ENCODE results near the gene KLHL29.

Gene KLHL29

GRCh38 chr2:23520256-23520655 is 135.3 kb downstream of the KLHL29 start:
- DNase-seq: no peak

- no peak for DNase-seq
These were observed 136.1 kb downstream of the KLHL29 start for GRCh38 chr2:23521060-23521459.

GRCh38 chr2:23522726-23523372 is 137.9 kb downstream of the KLHL29 start:
- DNase-seq: no peak

- no peak for DNase-seq
These were observed 138.6 kb downstream of the KLHL29 start for GRCh38 chr2:23523373-23524260.

GRCh38 chr2:23524261-23524706 is 139.3 kb downstream of the KLHL29 start:
- no peak for DNase-seq

- no peak for DNase-seq
These were observed 140.3 kb downstream of the KLHL29 start for GRCh38 chr2:23525137-23525765.

- no peak for DNase-seq
These were observed 141.1 kb downstream of the KLHL29 start for GRCh38 chr2:23526114-23526513.

GRCh38 chr2:23526835-23527790 is 142.1 kb downstream of the KLHL29 start:
- no peak for DNase-seq

- no peak for DNase-seq
These were observed 143.2 kb downstream of the KLHL29 start for GRCh38 chr2:23528171-23528570.

GRCh38 chr2:23528690-23529089 is 143.7 kb downstream of the KLHL29 start:
- no peak for DNase-seq

GRCh38 chr2:23529659-23530058 is 144.7 kb downstream of the KLHL29 start:
- no peak for DNase-seq

- DNase-seq: no peak
These were observed 145.4 kb downstream of the KLHL29 start for GRCh38 chr2:23530206-23530908.

- no peak for DNase-seq
These were observed 145.9 kb downstream of the KLHL29 start for GRCh38 chr2:23530909-23531276.

- DNase-seq: no peak
These were observed 146.3 kb downstream of the KLHL29 start for GRCh38 chr2:23531280-23531679.

GRCh38 chr2:23531881-23532280 is 146.9 kb downstream of the KLHL29 start:
- DNase-seq: no peak

- no peak for DNase-seq
These were observed 147.7 kb downstream of the KLHL29 start for GRCh38 chr2:23532391-23533337.

- DNase-seq: no peak
These were observed 148.3 kb downstream of the KLHL29 start for GRCh38 chr2:23533338-23533695.

- DNase-seq: no peak
These were observed 149.8 kb downstream of the KLHL29 start for GRCh38 chr2:23534771-23535170.

GRCh38 chr2:23536326-23536725 is 151.3 kb downstream of the KLHL29 start:
- peak; percentile 63 for DNase-seq

GRCh38 chr2:23537991-23538390 is 153.0 kb downstream of the KLHL29 start:
- DNase-seq: no peak

GRCh38 chr2:23538566-23538965 is 153.6 kb downstream of the KLHL29 start:
- DNase-seq: no peak

Measured in NCI-H2081 treated with DMSO at 0.1 percent for 48 hours (cell line).